HG03378 (cell line): ENCODE measurements around the gene HCRTR1.

Experiments used
- ATAC-seq: cut with Tn5 transposase; IDR thresholded peaks from one replicate; pipeline ENCODE4 v1.9.1; 2021; ENCODE audit warnings: mild to moderate bottlenecking, moderate library complexity; ENCODE audit not compliant: unreplicated experiment

The HCRTR1 gene

DNA sequence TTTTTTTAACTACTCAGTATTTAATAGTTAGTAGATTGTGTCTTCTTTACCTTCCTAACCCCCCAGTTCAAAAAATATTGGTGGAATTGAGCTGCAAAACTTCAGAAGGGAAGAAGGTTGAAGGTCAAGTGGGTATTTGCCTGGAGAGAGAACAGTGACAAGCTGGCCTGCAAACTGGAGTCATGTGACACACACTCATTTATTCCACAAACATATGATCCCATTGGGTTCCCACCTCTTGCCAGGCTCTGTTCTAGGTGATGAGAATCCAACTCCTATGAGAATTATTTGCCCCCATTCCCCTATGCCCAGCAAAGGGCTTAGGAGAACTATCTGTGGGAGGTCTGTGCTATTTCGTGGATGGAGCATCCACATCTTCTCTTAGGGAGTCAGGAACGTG is 30.7 kb downstream of the HCRTR1 start:
- no peak for ATAC-seq

- no peak for ATAC-seq
Measured at GRCh38 chr1:31648641-31649357, 31.3 kb downstream of the HCRTR1 start.

- no peak for ATAC-seq
Measured at GRCh38 chr1:31650161-31651088, 32.9 kb downstream of the HCRTR1 start.

- no peak for ATAC-seq
Measured at GRCh38 chr1:31651089-31651420, 33.6 kb downstream of the HCRTR1 start.

DNA sequence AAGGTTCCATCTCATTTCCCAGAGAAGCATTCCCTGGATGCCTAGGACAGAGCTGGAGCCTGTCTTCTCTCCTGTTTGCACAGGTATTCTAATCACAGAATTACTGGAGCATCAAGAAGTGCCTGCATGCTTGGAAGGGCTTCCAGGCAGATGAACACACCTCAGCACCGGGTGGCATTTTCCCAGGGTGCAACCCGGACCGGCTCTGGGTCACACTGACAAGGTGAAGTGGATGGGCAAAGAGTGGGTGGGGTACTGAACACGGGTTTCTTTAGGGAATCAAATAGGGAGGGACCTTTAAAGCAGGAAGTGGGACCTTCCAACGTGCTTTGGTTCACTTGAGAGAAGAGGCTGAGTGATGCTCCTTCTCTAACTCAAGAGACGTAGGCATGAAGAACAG is 34.3 kb downstream of the HCRTR1 start:
- no peak for ATAC-seq

DNA sequence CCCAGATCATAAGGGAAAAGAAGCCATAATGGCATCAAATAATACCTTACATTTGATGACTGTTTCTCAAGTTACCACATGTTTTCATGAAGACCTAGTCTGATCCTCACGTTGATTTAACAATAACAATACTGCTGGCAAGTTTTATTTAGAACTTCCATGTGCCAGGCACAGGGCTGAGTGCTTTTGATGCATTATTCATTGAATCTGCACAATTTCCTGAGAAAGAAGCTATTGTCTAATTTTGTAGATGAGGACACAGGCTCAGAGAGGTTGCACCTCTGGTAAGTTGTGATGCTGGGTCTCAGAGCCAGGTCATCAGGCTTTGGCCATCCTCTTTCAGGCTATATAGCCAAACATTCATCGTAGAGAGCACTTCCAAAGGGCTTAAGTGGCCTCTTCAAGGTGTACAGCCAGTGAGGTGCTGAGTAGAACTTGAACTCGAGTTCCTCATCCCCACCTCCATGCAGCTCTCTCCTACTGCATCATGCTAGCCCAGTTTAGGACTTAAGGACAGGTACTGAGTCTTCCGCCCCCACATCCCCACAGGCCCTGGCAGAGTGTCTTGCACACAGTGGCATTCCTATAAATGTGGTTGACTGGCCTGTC is 35.5 kb downstream of the HCRTR1 start:
- no peak for ATAC-seq

DNA sequence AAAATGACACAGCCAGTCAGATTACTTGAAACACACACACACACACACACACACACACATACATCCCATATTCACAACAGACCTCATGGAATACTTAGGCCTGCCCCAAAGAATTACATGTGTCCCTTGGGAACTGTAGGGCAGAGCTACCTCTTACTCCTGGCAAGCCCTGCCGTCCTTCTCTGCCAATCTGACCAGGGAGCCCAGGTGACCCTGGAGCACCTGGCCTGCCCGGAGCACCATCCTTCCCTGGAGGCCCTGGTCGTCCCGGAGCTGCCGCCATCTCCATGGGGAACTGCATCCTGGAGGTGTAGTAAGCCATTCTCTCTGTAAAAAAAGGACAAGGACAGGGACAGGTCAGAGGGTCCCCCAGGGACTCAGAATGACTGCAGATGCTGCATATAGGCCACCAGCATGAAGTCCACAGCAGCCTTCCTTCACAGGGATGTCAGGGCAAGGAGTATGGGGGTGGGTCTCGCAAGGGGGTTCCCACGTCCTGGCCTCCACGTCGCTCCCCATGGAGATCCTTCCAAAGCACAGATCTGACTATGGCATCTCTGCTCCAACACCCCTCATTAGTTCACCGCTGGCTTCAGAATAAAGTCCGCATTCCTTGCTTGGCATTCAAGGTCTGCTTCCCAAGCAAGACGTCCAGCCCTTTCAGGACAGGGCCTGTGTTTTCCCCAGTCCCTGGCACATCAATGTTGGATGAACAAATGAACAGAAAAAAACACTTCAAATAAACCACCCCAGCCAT is 36.4 kb downstream of the HCRTR1 start:
- no peak for ATAC-seq

- ATAC-seq = no peak
Measured at GRCh38 chr1:31654474-31654776, 36.9 kb downstream of the HCRTR1 start.

GRCh38 chr1:31655104-31655503 is 37.6 kb downstream of the HCRTR1 start:
- ATAC-seq = no peak

- no peak for ATAC-seq
Measured at GRCh38 chr1:31655756-31656155, 38.3 kb downstream of the HCRTR1 start.

DNA sequence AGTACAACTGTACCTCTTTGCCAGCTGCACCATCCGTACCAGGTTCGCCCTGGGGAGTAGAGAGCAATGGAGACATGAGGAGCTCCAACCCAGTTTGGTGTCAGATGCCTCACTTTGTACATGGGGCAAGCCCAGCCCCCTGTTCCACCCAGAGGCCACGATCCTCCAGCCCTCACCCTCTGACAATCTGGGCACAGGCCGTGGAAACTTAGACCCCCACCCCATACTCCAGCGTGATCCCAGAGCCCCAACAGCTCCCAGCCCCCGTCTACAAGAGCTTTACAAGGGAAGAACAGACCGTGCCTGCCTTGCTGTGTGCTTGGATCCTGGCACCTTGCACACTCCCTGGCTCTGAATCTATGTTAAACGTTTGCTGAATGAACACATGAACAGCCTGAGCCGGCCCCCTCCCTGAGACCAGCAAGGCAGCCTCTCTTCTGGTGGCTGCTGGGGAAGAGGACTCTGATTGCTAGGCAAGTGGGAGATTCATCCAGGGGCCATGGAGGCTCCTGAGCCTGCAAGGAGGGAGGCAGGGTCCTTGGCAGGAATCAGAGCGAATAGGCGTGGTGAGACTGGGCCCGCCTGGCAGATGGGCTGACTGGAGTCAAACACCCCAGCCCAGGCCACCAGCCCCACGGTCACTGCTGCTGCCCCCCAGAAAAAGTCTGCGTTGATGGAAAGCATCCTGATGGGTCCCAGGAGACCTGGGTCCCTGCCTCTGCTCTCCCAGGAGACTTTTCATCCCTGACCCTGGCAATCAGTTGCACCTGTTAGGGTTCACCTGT is 39.7 kb downstream of the HCRTR1 start:
- ATAC-seq = no peak

GRCh38 chr1:31657972-31658510 is 40.6 kb downstream of the HCRTR1 start:
- ATAC-seq = no peak

DNA sequence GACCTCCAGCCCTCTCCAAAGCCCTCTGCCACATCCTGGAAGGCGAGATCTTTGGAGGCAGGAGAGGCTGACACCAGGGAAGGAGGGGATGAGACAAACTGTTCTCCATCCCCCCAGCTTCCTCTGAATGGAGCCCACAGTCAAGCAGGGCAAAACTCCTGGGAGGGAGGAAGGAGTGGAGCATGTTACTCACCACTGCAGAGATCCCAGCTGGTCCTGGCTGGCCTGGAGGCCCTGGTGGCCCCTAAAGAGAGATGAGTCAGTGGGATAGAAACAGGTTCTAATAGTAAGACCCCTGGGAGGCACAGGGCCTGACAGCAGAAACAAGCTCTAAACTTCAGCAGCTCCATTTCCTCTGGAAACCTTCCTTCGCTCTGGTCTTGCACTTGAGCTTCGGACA is 41.2 kb downstream of the HCRTR1 start:
- ATAC-seq = no peak

GRCh38 chr1:31659889-31660288 is 42.4 kb downstream of the HCRTR1 start:
- no peak for ATAC-seq

GRCh38 chr1:31660871-31661455 is 43.5 kb downstream of the HCRTR1 start:
- ATAC-seq = no peak

- no peak for ATAC-seq
Measured at GRCh38 chr1:31661856-31662255, 44.4 kb downstream of the HCRTR1 start.

DNA sequence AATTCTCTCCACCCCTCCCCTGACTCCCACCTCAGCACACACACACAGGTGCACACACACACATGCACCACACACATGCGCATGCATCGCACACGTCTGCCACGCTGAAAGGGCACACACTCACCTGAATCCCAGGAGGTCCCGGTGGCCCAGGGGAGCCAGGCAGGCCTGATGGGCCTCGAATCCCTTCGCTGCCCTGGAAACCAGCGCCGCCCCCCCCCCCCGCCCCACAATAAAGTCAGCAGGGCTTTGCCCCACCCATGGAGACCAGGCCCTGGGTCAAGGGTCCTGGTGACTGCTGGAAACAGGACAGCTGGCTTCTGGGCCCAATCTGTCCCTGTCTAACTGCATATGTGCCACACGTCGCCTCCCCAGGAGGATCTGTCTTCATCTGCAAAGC is 45.0 kb downstream of the HCRTR1 start:
- ATAC-seq = no peak

- ATAC-seq = no peak
Measured at GRCh38 chr1:31663622-31664452, 46.3 kb downstream of the HCRTR1 start.

DNA sequence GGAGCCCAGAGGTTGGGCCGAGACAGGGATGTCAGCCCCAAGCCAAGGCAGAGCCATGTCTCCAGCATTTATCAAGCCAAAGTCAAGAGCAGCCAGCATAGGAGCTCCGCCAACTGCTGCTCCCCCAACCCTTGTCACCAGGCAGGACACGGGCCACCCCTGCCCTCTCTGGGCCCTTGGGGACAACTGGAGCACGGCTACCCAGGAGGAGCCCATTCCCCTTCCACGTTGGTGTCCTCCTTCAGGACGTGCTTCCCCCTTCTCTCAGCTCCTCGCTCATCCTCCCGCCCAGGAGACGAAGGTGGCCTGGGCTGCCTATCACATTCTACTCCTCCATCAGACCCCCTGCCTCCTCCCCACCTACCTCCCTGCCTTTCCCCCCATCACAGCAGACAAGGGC is 47.0 kb downstream of the HCRTR1 start:
- no peak for ATAC-seq
